Small intestine (tissue), 7 donors: ENCODE results near the gene UNC13C. TPM values are rescaled to one million over a fixed set of nuclear protein-coding genes. Genes with fewer than 3 reads are reported as not detected.

Experiments used
- DNase-seq, 2 donors: peaks; one replicate each; pipeline versions ENCODE4 v3.0.0 to v3.0.0-alpha.2; 2013
- FAIRE-seq: peaks from 2 replicates; lab custom pipeline; 2012; peaks lifted over from hg19 to GRCh38; lab: Jason Lieb, UNC
- H3K27ac ChIP-seq, 3 donors: one replicate each; pipeline ENCODE4 v1.5.1; 2013; ENCODE audit warnings: low read length in 2 of 3, mild to moderate bottlenecking in 2 of 3, control low read depth in 1 of 3, inconsistent platforms in 1 of 3, low read depth in 1 of 3, moderate library complexity in 1 of 3
- H3K27me3 ChIP-seq, 3 donors: one replicate each; pipeline ENCODE4 v1.6.1; 2013; ENCODE audit warnings: low read length in 3 of 3, inconsistent platforms in 1 of 3; ENCODE audit not compliant: control insufficient read depth in 3 of 3, insufficient read depth in 3 of 3
- H3K36me3 ChIP-seq, 3 donors: one replicate each; pipeline ENCODE4 v1.6.1; 2013; ENCODE audit warnings: low read length in 3 of 3, inconsistent platforms in 1 of 3, low read depth in 1 of 3, mild to moderate bottlenecking in 1 of 3, moderate library complexity in 1 of 3; ENCODE audit not compliant: control insufficient read depth in 3 of 3, insufficient read depth in 2 of 3
- H3K4me1 ChIP-seq, 3 donors: one replicate each; pipeline ENCODE4 v1.6.1; 2013; ENCODE audit warnings: low read length in 2 of 3, inconsistent platforms in 1 of 3, low read depth in 1 of 3, mild to moderate bottlenecking in 1 of 3, moderate library complexity in 1 of 3; ENCODE audit not compliant: control insufficient read depth in 3 of 3, insufficient read depth in 2 of 3
- H3K4me3 ChIP-seq, 3 donors: one replicate each; pipeline ENCODE4 v1.5.1; 2013; ENCODE audit warnings: low read length in 3 of 3, control low read depth in 1 of 3, inconsistent platforms in 1 of 3, low read depth in 1 of 3, mild to moderate bottlenecking in 1 of 3, moderate library complexity in 1 of 3
- H3K9me3 ChIP-seq, 2 donors: one replicate each; pipeline ENCODE4 v1.6.1; 2013; ENCODE audit warnings: low read depth in 1 of 2, low read length in 1 of 2; ENCODE audit not compliant: control insufficient read depth in 2 of 2, insufficient read depth in 1 of 2
- WGBS, 3 donors: extraction: QIAGEN DNeasy Blood & Tissue Kit; methylation state at CpG; one replicate each; pipeline ENCODE4 v1.1.7; 2013; 5-methylcytosine and 5-hydroxymethylcytosine counted together
- polyA plus RNA-seq, 4 donors: library from polyadenylated mRNA; stranded (reverse) in 3 of 4; unstranded in 1 of 4; fragments of 200-250 nt in 3 of 4; fragments of 120-200 nt in 1 of 4; gene quantifications; one replicate each; pipeline versions ENCODE4 v1.2.1 to v1.2.3, GENCODE V29; 2013
- donor health status: healthy with polysubstance abuse.
- donor health status: control.
- donor health status: control.
- donor health status: Bipolar disorder and iron deficiency.
- donor health status: healthy.

The UNC13C gene
- polyA plus RNA-seq, 4 donors = under 0.01 to 0.75 TPM; not detected in 2

DNA sequence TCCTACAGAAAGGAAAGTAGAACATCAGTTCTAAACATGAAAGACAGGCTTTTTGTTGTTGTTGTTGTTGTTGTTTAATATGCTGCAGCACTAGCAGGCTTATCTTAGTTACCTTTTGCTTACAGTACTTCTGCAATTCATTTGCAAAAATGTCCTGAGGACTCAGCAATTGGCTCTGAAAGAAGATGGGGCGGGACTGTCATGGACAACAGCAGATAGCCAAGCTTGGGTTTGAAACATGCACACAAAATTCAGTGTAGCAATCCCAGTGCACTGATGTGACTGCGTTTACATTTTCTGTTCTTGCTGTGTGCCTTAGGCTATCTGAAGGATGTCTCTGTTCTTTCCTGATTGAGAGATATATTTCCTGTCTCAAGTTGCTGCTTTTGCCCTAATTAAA is 9.2 kb downstream of the UNC13C start:
- Histone ChIP-seq H3K36me3 (no peaks in the 10 kb centered on the region), H3K27ac (no peak overlapping the region), H3K4me3 (no peak overlapping the region), H3K27me3 (no peaks in the 10 kb centered on the region), H3K9me3 (no peaks in the 10 kb centered on the region), H3K4me1 (no peaks in the 10 kb centered on the region)
- 54 to 80% (median 63%) methylated on average over 2 of the region's 2 CpGs for WGBS, 3 donors
- FAIRE-seq (no peak), DNase-seq (no peak)

DNA sequence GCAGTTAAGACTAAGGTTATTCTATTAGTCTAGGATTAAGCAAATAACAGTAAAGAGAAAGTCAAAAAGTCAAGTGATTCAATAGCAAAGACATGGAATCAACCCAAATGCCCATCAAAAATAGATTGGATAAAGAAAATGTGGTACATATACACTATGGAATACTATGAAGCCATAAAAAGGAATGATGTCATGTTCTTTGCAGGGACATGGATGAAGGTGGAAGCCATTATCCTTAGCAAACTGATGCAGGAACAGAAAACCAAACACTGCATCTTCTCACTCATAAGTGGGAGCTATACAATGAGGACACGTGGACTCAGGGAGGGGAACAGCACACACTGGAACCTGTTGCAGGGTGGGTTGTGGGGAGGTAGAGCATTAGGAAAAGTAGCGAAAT is 29.0 kb downstream of the UNC13C start:
- no peak for DNase-seq
- Histone ChIP-seq H3K36me3 (no peaks in the 10 kb centered on the region), H3K4me3 (no peak overlapping the region), H3K27me3 (no peaks in the 10 kb centered on the region), H3K9me3 (no peaks in the 10 kb centered on the region), H3K27ac (no peak overlapping the region), H3K4me1 (no peaks in the 10 kb centered on the region)
- no peak for FAIRE-seq
- 79 to 89% (median 88%) methylated on average over 2 of the region's 2 CpGs for WGBS, 3 donors

DNA sequence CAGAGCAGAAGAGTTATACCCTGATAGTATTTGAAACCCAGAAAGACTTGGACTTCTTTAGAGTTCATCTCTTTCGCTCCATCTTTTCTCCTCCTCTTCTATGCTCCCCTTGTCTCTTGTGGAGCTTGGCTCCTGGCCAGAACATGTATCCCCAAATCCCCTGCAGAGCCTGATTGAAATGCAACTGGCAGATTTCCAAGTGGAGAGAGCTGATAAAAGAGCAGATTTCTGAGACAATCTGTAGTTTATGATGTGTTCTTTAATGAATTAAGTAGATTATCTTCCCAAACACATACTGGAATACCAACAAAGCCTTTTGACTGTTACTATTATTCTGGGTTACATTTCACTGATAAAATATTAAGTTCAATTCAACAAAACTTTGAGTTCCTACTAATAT is 33.4 kb downstream of the UNC13C start:
- H3K36me3 ChIP-seq = no peaks in the 10 kb centered on the region
- H3K27ac ChIP-seq = no peak overlapping the region
- no peak overlapping the region for H3K4me3 ChIP-seq
- 85 to 91% (median 89%) methylated on average over 1 of the region's 1 CpG for WGBS, 3 donors
- no peaks in the 10 kb centered on the region for H3K27me3 ChIP-seq
- H3K4me1 ChIP-seq = no peaks in the 10 kb centered on the region
- DNase-seq = no peak
- no peaks in the 10 kb centered on the region for H3K9me3 ChIP-seq
- no peak for FAIRE-seq

DNA sequence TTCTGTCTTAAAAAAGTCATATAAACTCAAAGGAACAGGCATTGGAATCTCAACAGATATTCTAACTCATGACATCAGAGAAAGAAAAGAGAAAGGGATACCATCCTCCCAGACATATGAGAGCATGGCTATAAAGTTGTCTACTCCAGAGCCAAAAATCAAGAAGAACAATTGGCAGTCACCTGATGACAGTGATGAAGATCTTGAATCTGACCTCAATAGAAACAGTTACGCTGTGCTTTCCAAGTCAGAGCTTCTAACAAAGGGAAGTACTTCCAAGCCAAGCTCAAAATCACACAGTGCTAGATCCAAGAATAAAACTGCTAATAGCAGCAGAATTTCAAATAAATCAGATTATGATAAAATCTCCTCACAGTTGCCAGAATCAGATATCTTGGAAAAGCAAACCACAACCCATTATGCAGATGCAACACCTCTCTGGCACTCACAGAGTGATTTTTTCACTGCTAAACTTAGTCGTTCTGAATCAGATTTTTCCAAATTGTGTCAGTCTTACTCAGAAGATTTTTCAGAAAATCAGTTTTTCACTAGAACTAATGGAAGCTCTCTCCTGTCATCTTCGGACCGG is 35.9 kb downstream of the UNC13C start:
- Histone ChIP-seq H3K4me1 (no peaks in the 10 kb centered on the region), H3K27me3 (no peaks in the 10 kb centered on the region), H3K4me3 (no peak overlapping the region), H3K36me3 (no peaks in the 10 kb centered on the region), H3K9me3 (no peaks in the 10 kb centered on the region), H3K27ac (no peak overlapping the region)
- DNase-seq (no peak), FAIRE-seq (no peak)
- 68 to 87% (median 78%) methylated on average over 4 of the region's 4 CpGs for WGBS, 3 donors

DNA sequence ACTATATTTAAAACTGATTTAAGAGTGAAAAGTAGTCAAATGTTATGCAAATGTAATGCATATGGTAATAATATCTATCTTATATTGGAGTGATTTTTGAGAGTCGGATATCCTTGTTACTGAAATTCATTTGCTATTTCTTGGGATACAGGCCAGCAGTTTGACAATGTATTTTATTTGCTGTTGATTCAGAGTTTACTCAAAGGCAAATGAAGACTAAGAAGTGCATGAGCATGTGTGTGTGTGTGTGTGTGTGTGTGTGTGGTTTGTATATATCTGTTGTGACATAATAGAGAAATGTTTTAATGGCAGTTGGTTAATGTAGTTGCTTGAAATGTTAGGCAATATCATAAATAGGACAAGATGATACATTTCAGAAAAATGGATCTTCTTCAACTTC is 39.0 kb downstream of the UNC13C start:
- H3K4me3 ChIP-seq = no peak overlapping the region
- FAIRE-seq (no peak), DNase-seq (no peak)
- no peaks in the 10 kb centered on the region for H3K36me3 ChIP-seq
- H3K27ac ChIP-seq = no peak overlapping the region
- no peaks in the 10 kb centered on the region for H3K27me3 ChIP-seq
- H3K4me1 ChIP-seq = no peaks in the 10 kb centered on the region
- WGBS, 3 donors = 57 to 85% (median 83%) methylated on average over 1 of the region's 1 CpG
- H3K9me3 ChIP-seq = peaks cover 0 to 2% of the 10 kb centered on the region in 2 donors

DNA sequence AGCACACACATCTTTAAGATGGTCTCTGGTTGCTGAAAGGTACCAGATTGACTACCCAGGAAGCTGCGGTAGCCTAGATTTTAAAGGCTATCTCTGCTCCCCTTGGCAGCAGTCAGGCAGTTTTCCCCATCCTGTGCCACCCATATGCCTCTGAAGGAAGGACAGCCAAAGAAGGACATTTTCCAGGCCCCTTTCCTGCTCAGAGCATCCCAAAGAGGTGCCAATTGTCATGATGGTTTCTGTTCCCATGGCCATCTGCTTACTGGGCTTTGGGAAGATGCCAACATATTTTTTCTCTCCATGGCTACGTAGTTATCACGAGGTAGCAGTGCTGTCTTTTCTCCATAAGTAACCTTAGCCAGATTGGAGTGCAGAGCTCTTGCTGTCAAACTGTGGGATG is 39.7 kb downstream of the UNC13C start:
- H3K9me3 ChIP-seq = peaks cover 0 to 3% of the 10 kb centered on the region in 2 donors
- no peaks in the 10 kb centered on the region for H3K4me1 ChIP-seq
- no peak overlapping the region for H3K4me3 ChIP-seq
- DNase-seq (no peak), FAIRE-seq (no peak)
- WGBS, 3 donors = 67 to 72% (median 71%) methylated on average over 3 of the region's 3 CpGs
- H3K36me3 ChIP-seq = no peaks in the 10 kb centered on the region
- no peak overlapping the region for H3K27ac ChIP-seq
- no peaks in the 10 kb centered on the region for H3K27me3 ChIP-seq

DNA sequence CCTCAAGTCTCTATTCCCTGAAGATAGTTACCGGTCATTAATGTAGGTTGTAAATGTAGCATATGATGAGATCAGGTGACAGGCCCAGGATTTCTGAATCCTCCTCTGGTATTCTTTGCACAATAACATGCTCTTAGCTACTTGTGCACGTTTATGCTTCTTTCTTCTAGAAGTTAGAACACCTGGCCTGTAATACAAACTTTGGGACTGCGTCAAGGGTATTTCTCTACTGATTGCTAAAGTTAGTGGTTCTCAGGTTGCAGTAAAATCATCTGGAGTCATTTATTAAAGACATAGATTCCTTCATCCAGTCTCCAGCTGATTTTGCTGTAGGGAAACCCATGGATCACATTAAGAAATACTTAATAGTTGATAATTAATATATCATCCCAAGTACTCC is 48.0 kb downstream of the UNC13C start:
- Histone ChIP-seq H3K27ac (no peak overlapping the region), H3K4me1 (no peaks in the 10 kb centered on the region), H3K4me3 (no peak overlapping the region), H3K9me3 (peaks cover 0 to 3% of the 10 kb centered on the region in 2 donors), H3K27me3 (no peaks in the 10 kb centered on the region), H3K36me3 (no peaks in the 10 kb centered on the region)
- 67 to 86% (median 73%) methylated on average over 3 of the region's 3 CpGs for WGBS, 3 donors
- no peak for FAIRE-seq
- DNase-seq = no peak

DNA sequence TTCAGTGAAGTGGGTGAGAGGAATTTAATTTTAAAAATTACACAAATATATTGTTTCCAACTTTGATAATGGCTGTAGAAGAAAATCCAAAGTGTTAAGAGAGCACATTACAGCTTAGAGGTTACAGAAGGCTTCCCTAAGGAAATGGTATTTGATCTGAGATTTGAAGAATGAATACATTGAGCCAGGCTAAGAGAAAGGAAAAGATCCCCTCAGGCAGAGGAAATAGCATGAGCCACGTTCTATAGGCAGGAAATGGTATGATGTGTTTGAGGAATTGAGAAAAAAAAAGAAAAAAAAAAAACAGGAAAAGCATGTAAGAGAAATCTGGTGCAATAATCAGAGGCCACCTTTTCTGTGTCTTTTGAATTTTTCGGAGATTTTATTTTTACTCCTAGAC is 48.6 kb downstream of the UNC13C start:
- Histone ChIP-seq H3K27ac (no peak overlapping the region), H3K4me1 (no peaks in the 10 kb centered on the region), H3K27me3 (no peaks in the 10 kb centered on the region), H3K9me3 (peaks cover 0 to 3% of the 10 kb centered on the region in 2 donors), H3K4me3 (no peak overlapping the region), H3K36me3 (no peaks in the 10 kb centered on the region)
- 44 to 56% (median 53%) methylated on average over 2 of the region's 2 CpGs for WGBS, 3 donors
- FAIRE-seq = no peak
- no peak for DNase-seq

DNA sequence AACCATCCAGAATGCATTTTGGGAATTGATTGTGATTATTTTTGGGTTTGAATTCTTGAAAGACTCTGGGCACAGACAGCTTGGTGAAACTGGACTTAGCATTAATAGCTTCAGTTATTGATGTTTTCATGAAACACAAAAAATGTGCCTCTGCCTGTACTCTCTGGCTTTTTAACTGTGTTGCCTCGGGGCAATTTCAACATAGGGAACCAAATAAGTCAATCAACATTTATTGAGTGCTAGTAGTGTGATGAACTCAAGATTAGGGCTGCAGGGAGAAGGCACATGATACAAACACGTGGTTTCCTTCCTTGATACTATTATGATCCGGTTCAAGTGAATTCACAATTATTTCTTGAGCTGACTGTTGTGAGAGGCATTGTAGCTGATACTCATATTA is 50.8 kb downstream of the UNC13C start:
- no peak overlapping the region for H3K27ac ChIP-seq
- 23 to 68% (median 48%) methylated on average over 3 of the region's 3 CpGs for WGBS, 3 donors

More for the DNA sequence above, 50.8 kb downstream of the UNC13C start:
- Histone ChIP-seq H3K27me3 (no peaks in the 10 kb centered on the region), H3K9me3 (no peaks in the 10 kb centered on the region), H3K4me1 (no peaks in the 10 kb centered on the region), H3K4me3 (no peak overlapping the region), H3K36me3 (no peaks in the 10 kb centered on the region)
- DNase-seq (no peak), FAIRE-seq (no peak)
